Measurements from ENCODE around the gene ESRP2.

The ESRP2 gene

GRCh38 chr16:68275611-68276191 is 39.8 kb upstream of the ESRP2 start:
- no peak overlapping the region for H2AFZ ChIP-seq
- no peak overlapping the region for H3K27ac ChIP-seq

GRCh38 chr16:68274441-68274840 is 38.5 kb upstream of the ESRP2 start:
- TF ChIP-seq CTCF (IDR thresholded peaks at IDR 0.05), result no peak
- no peak overlapping the region for H3K4me2 ChIP-seq (ENCODE audit: low read length)
- no peak overlapping the region for H3K4me3 ChIP-seq (ENCODE audit: low read depth, low read length)
- H3K9ac ChIP-seq, result no peak overlapping the region
- H3K79me2 ChIP-seq, result no peaks in the 10 kb centered on the region
- no peaks in the 10 kb centered on the region for H3K9me3 ChIP-seq (ENCODE audit: control insufficient read depth, low read length)
- no peak overlapping the region for H2AFZ ChIP-seq
- H3K36me3 ChIP-seq (ENCODE audit: control insufficient read depth, insufficient read depth, low read length), result no peaks in the 10 kb centered on the region
- no peak overlapping the region for H3K27ac ChIP-seq
- peaks cover 3% of the 10 kb centered on the region for H3K4me1 ChIP-seq
- no peaks in the 10 kb centered on the region for H3K27me3 ChIP-seq (ENCODE audit: control insufficient read depth, insufficient read depth, low read length)

More at GRCh38 chr16:68275611-68276191, 39.8 kb upstream of the ESRP2 start:
- H3K9ac ChIP-seq, result no peak overlapping the region
- H3K4me2 ChIP-seq (ENCODE audit: low read length), result no peak overlapping the region
- H3K36me3 ChIP-seq (ENCODE audit: control insufficient read depth, insufficient read depth, low read length), result no peaks in the 10 kb centered on the region
- no peak overlapping the region for H3K4me3 ChIP-seq (ENCODE audit: low read depth, low read length)
- H3K79me2 ChIP-seq, result no peaks in the 10 kb centered on the region
- no peak for TF ChIP-seq CTCF (IDR thresholded peaks at IDR 0.05)
- peaks cover 3% of the 10 kb centered on the region for H3K4me1 ChIP-seq
- H3K27me3 ChIP-seq (ENCODE audit: control insufficient read depth, insufficient read depth, low read length), result no peaks in the 10 kb centered on the region
- H3K9me3 ChIP-seq (ENCODE audit: control insufficient read depth, low read length), result no peaks in the 10 kb centered on the region

- H3K79me2 ChIP-seq, result no peaks in the 10 kb centered on the region
- no peaks in the 10 kb centered on the region for H3K9me3 ChIP-seq (ENCODE audit: control insufficient read depth, low read length)
- no peaks in the 10 kb centered on the region for H3K36me3 ChIP-seq (ENCODE audit: control insufficient read depth, insufficient read depth, low read length)
- no peak overlapping the region for H2AFZ ChIP-seq
- H3K27me3 ChIP-seq (ENCODE audit: control insufficient read depth, insufficient read depth, low read length), result no peaks in the 10 kb centered on the region
- H3K4me1 ChIP-seq, result peaks cover 3% of the 10 kb centered on the region
- no peak overlapping the region for H3K4me3 ChIP-seq (ENCODE audit: low read depth, low read length)
- no peak overlapping the region for H3K4me2 ChIP-seq (ENCODE audit: low read length)
- H3K9ac ChIP-seq, result no peak overlapping the region
- no peak overlapping the region for H3K27ac ChIP-seq
- no peak for TF ChIP-seq CTCF (IDR thresholded peaks at IDR 0.05)
These were observed 38.0 kb upstream of the ESRP2 start for GRCh38 chr16:68273896-68274295.

- TF ChIP-seq CTCF (IDR thresholded peaks at IDR 0.05), result no peak
- Histone ChIP-seq H3K79me2 (no peaks in the 10 kb centered on the region), H3K4me3 (ENCODE audit: low read depth, low read length) (no peak overlapping the region), H3K9me3 (ENCODE audit: control insufficient read depth, low read length) (no peaks in the 10 kb centered on the region), H3K4me1 (peaks cover 3% of the 10 kb centered on the region), H3K4me2 (ENCODE audit: low read length) (no peak overlapping the region), H2AFZ (no peak overlapping the region), H3K36me3 (ENCODE audit: control insufficient read depth, insufficient read depth, low read length) (no peaks in the 10 kb centered on the region), H3K9ac (no peak overlapping the region), H3K27me3 (ENCODE audit: control insufficient read depth, insufficient read depth, low read length) (no peaks in the 10 kb centered on the region), H3K27ac (no peak overlapping the region)
These were observed 37.5 kb upstream of the ESRP2 start for GRCh38 chr16:68273459-68273858.

GRCh38 chr16:68272507-68273209 is 36.7 kb upstream of the ESRP2 start:
- H3K79me2 ChIP-seq, result no peaks in the 10 kb centered on the region
- H3K27ac ChIP-seq, result no peak overlapping the region
- H3K36me3 ChIP-seq (ENCODE audit: control insufficient read depth, insufficient read depth, low read length), result no peaks in the 10 kb centered on the region
- no peak overlapping the region for H3K9ac ChIP-seq
- H3K4me3 ChIP-seq (ENCODE audit: low read depth, low read length), result no peak overlapping the region
- TF ChIP-seq CTCF (IDR thresholded peaks at IDR 0.05), result no peak
- no peak overlapping the region for H2AFZ ChIP-seq
- H3K9me3 ChIP-seq (ENCODE audit: control insufficient read depth, low read length), result no peaks in the 10 kb centered on the region
- H3K4me2 ChIP-seq (ENCODE audit: low read length), result no peak overlapping the region
- H3K4me1 ChIP-seq, result peaks cover 3% of the 10 kb centered on the region
- H3K27me3 ChIP-seq (ENCODE audit: control insufficient read depth, insufficient read depth, low read length), result no peaks in the 10 kb centered on the region

Measured in parathyroid adenoma (tissue), 2 donors.